ENCODE results near the gene CTCFL.

DNA sequence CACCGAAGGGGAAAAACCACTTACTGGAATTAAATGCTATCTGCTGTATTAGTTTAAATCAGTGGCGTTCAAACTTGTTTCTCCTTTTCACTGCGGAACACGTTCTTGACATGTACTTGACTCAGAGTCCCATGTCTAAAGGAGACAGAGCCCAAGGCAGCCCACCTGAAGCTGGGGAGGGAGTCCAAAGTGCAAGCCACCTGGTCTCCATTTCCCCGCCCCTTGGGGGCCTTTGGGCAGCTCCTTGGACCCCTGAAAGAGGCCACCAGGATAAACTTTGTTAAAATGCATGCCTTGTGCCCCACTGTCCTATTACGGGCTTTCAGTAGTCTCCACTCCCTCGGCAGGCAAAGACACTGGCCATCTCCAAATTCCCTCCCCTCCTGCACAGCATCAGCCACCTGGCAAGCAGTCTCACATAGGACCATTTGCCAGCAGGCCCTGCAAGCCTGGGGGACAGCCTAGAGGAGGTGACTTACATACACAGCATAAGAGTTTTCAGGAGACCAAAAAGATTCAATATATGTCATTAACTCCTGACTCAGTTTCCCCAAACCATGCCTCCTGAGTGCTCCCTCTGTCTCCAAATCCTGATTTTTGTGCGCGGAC is 42.6 kb upstream of the CTCFL start:
- TF ChIP-seq EZH2 (IDR thresholded peaks at IDR 0.05; ENCODE audit: borderline replicate concordance, low read depth, low read length, severe bottlenecking) (no peak), POLR2A (IDR thresholded peaks at IDR 0.05; ENCODE audit: low read depth, low read length) (no peak), FOS (IDR thresholded peaks at IDR 0.05; ENCODE audit: borderline replicate concordance, insufficient read depth, low read length) (no peak), POLR2AphosphoS5 (IDR thresholded peaks at IDR 0.05; ENCODE audit: insufficient read depth, low read depth, low read length) (no peak), JUN (IDR thresholded peaks at IDR 0.05; ENCODE audit: borderline replicate concordance, insufficient read depth, insufficient read length, low read depth) (no peak), MYC (IDR thresholded peaks at IDR 0.05; ENCODE audit: low read depth, low read length) (no peak)
- TF ChIP-seq, protein P1, sequence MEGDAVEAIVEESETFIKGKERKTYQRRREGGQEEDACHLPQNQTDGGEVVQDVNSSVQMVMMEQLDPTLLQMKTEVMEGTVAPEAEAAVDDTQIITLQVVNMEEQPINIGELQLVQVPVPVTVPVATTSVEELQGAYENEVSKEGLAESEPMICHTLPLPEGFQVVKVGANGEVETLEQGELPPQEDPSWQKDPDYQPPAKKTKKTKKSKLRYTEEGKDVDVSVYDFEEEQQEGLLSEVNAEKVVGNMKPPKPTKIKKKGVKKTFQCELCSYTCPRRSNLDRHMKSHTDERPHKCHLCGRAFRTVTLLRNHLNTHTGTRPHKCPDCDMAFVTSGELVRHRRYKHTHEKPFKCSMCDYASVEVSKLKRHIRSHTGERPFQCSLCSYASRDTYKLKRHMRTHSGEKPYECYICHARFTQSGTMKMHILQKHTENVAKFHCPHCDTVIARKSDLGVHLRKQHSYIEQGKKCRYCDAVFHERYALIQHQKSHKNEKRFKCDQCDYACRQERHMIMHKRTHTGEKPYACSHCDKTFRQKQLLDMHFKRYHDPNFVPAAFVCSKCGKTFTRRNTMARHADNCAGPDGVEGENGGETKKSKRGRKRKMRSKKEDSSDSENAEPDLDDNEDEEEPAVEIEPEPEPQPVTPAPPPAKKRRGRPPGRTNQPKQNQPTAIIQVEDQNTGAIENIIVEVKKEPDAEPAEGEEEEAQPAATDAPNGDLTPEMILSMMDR (IDR thresholded peaks at IDR 0.05; ENCODE audit: extremely low read depth in 1 of 2, insufficient read depth in 1 of 2, low read depth in 1 of 2, low read length in 2 of 2): no peak

Measured in endothelial cell of umbilical vein (primary cell).